Epithelial cell of prostate (primary cell): ENCODE data around the gene DDX23.

Experiments
- DNase-seq: peaks from one replicate; pipeline ENCODE4 v3.0.0-alpha.2; 2011; ENCODE audit warnings: low read depth, low spot score
- H3K27ac ChIP-seq: fragments of 450-650 bp; 2 replicates; pipeline ENCODE4 v1.5.1; 2017; ENCODE audit warnings: mild to moderate bottlenecking

Gene DDX23

GRCh38 chr12:48810903-48811431, 41.0 kb downstream of the DDX23 start:
- H3K27ac ChIP-seq, result no peak overlapping the region
- no peak for DNase-seq

GRCh38 chr12:48807981-48808380, 44.0 kb downstream of the DDX23 start:
- H3K27ac ChIP-seq, result no peak overlapping the region
- DNase-seq, result no peak

- H3K27ac ChIP-seq, result no peak overlapping the region
- no peak for DNase-seq
Measured at GRCh38 chr12:48803675-48804074, 48.3 kb downstream of the DDX23 start.

GRCh38 chr12:48800971-48801370, 51.0 kb downstream of the DDX23 start:
- DNase-seq, result no peak
- H3K27ac ChIP-seq, result no peak overlapping the region

GRCh38 chr12:48800457-48800856, 51.5 kb downstream of the DDX23 start:
- no peak overlapping the region for H3K27ac ChIP-seq
- DNase-seq, result no peak

GRCh38 chr12:48796976-48797375, 55.0 kb downstream of the DDX23 start:
- no peak overlapping the region for H3K27ac ChIP-seq
- DNase-seq, result no peak

- H3K27ac ChIP-seq, result peak overlapping the region; percentile 43
- DNase-seq, result no peak
Measured at GRCh38 chr12:48795550-48796455, 56.2 kb downstream of the DDX23 start.

- H3K27ac ChIP-seq, result peak overlapping the region; percentile 43
- DNase-seq, result peak; percentile 88
Measured at GRCh38 chr12:48794870-48795269, 57.1 kb downstream of the DDX23 start.

- DNase-seq, result no peak
- H3K27ac ChIP-seq, result no peak overlapping the region
Measured at GRCh38 chr12:48793696-48794095, 58.3 kb downstream of the DDX23 start.

- no peak overlapping the region for H3K27ac ChIP-seq
Measured at GRCh38 chr12:48789858-48790326, 62.1 kb downstream of the DDX23 start.

GRCh38 chr12:48788854-48789775, 62.8 kb downstream of the DDX23 start, which contains the start of gene ADCY6:
Gene ADCY6, minus strand, starts transcription at chr12:48789089. Its CDS starts 5,655 bp downstream, at chr12:48783434.
- H3K27ac ChIP-seq, result peak within 1 kb of the TSS; percentile 34
- DNase-seq, result no peak

More at GRCh38 chr12:48789858-48790326, 62.1 kb downstream of the DDX23 start:
- DNase-seq, result no peak

GRCh38 chr12:48788524-48788853, 63.5 kb downstream of the DDX23 start:
- peak overlapping the region; percentile 34 for H3K27ac ChIP-seq
- no peak for DNase-seq

- H3K27ac ChIP-seq, result peak overlapping the region; percentile 34
- DNase-seq, result no peak
Measured at GRCh38 chr12:48787791-48788523, 64.0 kb downstream of the DDX23 start.

GRCh38 chr12:48786591-48787544, 65.1 kb downstream of the DDX23 start:
- no peak overlapping the region for H3K27ac ChIP-seq
- DNase-seq, result no peak

GRCh38 chr12:48783432-48783831, 68.5 kb downstream of the DDX23 start:
- no peak overlapping the region for H3K27ac ChIP-seq
- no peak for DNase-seq

- DNase-seq, result no peak
- no peak overlapping the region for H3K27ac ChIP-seq
Measured at GRCh38 chr12:48782457-48783395, 69.2 kb downstream of the DDX23 start.

GRCh38 chr12:48781750-48782456, 70.1 kb downstream of the DDX23 start:
- no peak overlapping the region for H3K27ac ChIP-seq
- no peak for DNase-seq
